OCI-LY3 (cell line): ENCODE results near the gene IL4.

Experiments used
- EZH2phosphoT487 ChIP-seq: fragments of 200-600 bp; shearing (Covaris generic); IDR thresholded peaks from 2 replicates; pipeline ENCODE4 v1.6.1; 2018; ENCODE audit warnings: antibody characterized with exemption, mixed run types, low read depth
- TF ChIP-seq, protein P1 (sequence below): fragments of 200-600, 300-600 bp; sonication (generic); IDR thresholded peaks from 2 replicates; pipeline ENCODE4 v1.5.1; 2014; ENCODE audit warnings: antibody characterized with exemption, low read length, low read depth

DNA sequence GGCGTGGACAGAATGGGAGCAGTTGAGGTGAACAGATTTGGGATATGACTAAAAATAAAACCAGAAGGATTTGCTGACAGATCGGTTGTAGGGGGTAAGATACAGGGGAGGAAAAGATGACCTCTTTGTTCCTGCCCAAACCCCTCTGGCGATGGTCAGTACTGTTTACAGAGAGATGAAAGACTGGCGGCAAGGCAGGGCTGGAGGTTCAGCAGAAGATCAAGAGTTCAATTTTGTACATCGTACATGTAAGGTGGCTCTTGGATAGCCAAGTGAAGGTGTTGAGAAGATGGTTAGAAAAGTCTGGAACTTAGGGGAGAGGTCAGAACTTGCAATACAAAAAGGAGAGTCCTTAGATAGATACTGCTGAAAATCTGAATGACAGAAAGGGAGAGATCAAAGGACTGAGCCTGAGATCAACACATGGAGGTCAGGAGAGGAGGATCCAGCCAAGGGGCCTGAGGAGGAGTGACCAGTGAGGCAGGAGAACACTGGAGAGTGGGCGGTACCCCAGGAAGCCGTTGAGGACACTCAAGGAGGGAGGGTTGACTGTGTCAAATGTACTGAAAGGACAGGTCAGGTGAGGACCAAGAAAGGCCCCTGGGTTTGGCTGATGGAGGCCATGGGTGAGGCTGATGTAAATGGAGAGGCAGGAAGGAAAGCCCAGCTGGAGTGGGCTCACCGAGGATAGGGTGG is 7.1 kb downstream of the IL4 start:
- TF ChIP-seq, protein P1, sequence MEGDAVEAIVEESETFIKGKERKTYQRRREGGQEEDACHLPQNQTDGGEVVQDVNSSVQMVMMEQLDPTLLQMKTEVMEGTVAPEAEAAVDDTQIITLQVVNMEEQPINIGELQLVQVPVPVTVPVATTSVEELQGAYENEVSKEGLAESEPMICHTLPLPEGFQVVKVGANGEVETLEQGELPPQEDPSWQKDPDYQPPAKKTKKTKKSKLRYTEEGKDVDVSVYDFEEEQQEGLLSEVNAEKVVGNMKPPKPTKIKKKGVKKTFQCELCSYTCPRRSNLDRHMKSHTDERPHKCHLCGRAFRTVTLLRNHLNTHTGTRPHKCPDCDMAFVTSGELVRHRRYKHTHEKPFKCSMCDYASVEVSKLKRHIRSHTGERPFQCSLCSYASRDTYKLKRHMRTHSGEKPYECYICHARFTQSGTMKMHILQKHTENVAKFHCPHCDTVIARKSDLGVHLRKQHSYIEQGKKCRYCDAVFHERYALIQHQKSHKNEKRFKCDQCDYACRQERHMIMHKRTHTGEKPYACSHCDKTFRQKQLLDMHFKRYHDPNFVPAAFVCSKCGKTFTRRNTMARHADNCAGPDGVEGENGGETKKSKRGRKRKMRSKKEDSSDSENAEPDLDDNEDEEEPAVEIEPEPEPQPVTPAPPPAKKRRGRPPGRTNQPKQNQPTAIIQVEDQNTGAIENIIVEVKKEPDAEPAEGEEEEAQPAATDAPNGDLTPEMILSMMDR, result no peak
- TF ChIP-seq EZH2phosphoT487, result no peak
